ENCODE results near the gene UNC45B. TPM values are rescaled to one million over a fixed set of nuclear protein-coding genes. Genes with fewer than 3 reads are reported as not detected.

UNC45B gene
- polyA plus RNA-seq, 1 donor from 2014 or later, result not detected

DNA sequence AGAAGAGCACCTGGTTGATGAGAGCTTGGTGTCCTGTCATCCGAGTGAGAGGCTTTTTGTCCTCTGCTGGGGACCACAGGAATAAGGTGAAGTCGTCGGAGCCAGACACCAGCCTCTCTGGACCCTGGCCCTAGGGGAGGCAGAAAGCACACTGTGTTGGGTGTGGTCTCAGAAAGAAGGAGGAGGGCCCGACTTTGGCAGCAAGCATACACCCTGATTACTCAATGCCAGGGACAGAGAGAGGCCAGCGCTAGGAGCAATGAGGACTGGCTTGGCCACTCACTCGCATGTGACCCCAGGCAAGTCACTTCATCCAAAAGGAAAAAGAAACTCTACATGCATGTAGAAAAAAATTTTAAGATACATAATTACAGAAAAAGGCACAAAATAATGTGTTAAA lies 12.3 kb upstream of the UNC45B start:
- Histone ChIP-seq H3K36me3 (ENCODE audit: insufficient read depth, low read length) (no peaks in the 10 kb centered on the region), H3K4me3 (ENCODE audit: low read length) (no peak overlapping the region), H3K9me2 (ENCODE audit: insufficient read depth, low read length) (no peaks in the 10 kb centered on the region), H3K9me3 (ENCODE audit: low read length) (no peaks in the 10 kb centered on the region), H3K27ac (ENCODE audit: low read length) (no peak overlapping the region), H4K20me1 (ENCODE audit: insufficient read depth) (no peaks in the 10 kb centered on the region), H3K4me2 (ENCODE audit: low read length) (no peak overlapping the region), H2AFZ (ENCODE audit: low read depth, low read length) (no peak overlapping the region), H3K9ac (ENCODE audit: low read length) (no peak overlapping the region), H3K27me3 (ENCODE audit: insufficient read depth, low read depth, low read length) (no peaks in the 10 kb centered on the region), H3F3A (ENCODE audit: insufficient read depth, low read length, poor library complexity, severe bottlenecking) (no peaks in the 10 kb centered on the region), H3K79me2 (replicated peaks; ENCODE audit: insufficient read depth, low read length) (no peaks in the 10 kb centered on the region)
- TF ChIP-seq MXI1 (conservative IDR thresholded peaks at IDR 0.05; ENCODE audit: poor library complexity, severe bottlenecking), result no peak
- no peak for TF ChIP-seq CTCF (IDR thresholded peaks at IDR 0.05; ENCODE audit: poor library complexity, severe bottlenecking)
- no peak for TF ChIP-seq EZH2 (IDR thresholded peaks at IDR 0.05; ENCODE audit: borderline replicate concordance, insufficient read depth, low read length, poor library complexity, severe bottlenecking)
- TF ChIP-seq SMC3 (conservative IDR thresholded peaks at IDR 0.05; ENCODE audit: poor library complexity), result no peak
- TF ChIP-seq TAF1 (IDR thresholded peaks at IDR 0.05; ENCODE audit: low read depth), result no peak

DNA sequence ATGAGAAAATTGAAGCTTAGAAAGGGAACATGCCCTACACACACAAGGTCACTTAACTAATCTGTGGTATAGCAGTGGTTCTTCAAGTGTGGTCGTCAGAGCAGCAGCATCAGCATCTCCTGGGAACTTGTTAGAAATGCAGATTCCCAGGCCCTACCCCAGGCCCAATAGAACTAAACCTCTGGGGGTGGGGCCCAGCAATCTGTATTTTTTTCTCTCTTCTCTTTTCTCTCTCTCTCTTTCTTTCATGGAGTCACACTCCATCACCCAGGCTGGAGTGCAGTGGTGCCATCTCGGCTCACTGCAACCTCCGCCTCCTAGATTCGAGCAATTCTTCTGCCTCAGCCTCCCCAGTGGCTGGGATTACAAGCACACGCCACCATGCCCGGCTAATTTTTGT lies 9.4 kb upstream of the UNC45B start:
- Histone ChIP-seq H3K27ac (ENCODE audit: low read length) (no peak overlapping the region), H3K4me3 (ENCODE audit: low read length) (no peak overlapping the region), H3K9me2 (ENCODE audit: insufficient read depth, low read length) (no peaks in the 10 kb centered on the region), H3K27me3 (ENCODE audit: insufficient read depth, low read depth, low read length) (no peaks in the 10 kb centered on the region), H3K4me2 (ENCODE audit: low read length) (no peak overlapping the region), H3F3A (ENCODE audit: insufficient read depth, low read length, poor library complexity, severe bottlenecking) (no peaks in the 10 kb centered on the region), H3K9me3 (ENCODE audit: low read length) (no peaks in the 10 kb centered on the region), H4K20me1 (ENCODE audit: insufficient read depth) (no peaks in the 10 kb centered on the region), H2AFZ (ENCODE audit: low read depth, low read length) (no peak overlapping the region), H3K36me3 (ENCODE audit: insufficient read depth, low read length) (no peaks in the 10 kb centered on the region), H3K9ac (ENCODE audit: low read length) (no peak overlapping the region), H3K79me2 (replicated peaks; ENCODE audit: insufficient read depth, low read length) (peaks cover 10% of the 10 kb centered on the region)
- TF ChIP-seq CTCF (IDR thresholded peaks at IDR 0.05; ENCODE audit: poor library complexity, severe bottlenecking), result no peak

DNA sequence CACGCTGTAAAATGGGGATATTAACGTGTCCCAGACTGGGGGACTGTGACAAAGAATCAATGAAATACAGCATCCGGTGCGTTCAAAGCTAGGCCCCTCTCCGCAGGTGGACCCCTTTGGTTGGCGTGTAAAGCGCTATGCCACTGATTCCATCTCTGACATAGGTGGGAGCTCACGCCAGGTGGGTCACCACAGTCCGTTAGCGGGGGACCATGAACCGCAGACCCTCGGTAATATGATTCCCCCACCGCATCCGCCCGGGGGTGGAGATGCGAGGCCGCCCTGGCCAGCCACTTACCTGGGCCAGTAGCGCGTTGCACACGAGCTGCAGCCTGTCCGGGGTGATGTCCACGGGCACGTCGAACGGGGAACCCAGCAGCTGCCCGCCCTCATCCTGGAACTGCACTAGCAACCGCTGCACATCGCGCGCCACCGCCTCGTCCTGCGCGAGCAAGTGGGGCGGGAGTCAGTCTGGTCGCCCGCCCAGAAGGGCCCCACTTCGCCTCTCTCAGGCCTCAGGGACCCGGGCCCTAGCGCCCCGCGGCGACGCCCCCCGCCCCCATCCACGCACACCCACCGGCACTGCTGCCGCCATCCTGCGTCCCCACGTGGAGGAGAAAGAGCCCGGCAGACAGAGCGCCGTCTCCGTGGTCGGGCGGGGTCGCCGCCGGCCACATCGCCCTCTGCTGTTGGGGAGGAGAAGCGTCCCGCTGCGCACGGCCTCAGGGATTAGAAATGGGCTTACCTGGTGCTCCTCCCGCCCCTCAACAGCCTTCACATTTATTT lies 5.7 kb upstream of the UNC45B start, which contains the start of gene NLE1:
Gene NLE1, minus strand, starts transcription at position 623 of the 786 bp plus-strand sequence. Its CDS starts 28 bp downstream, at position 595.
- peak within 1 kb of the TSS; percentile 67 for H3K27ac ChIP-seq (ENCODE audit: low read length)

More for the DNA sequence above, 5.7 kb upstream of the UNC45B start, which contains the start of gene NLE1:
- Histone ChIP-seq H3F3A (ENCODE audit: insufficient read depth, low read length, poor library complexity, severe bottlenecking) (no peaks in the 10 kb centered on the region), H3K27me3 (ENCODE audit: insufficient read depth, low read depth, low read length) (no peaks in the 10 kb centered on the region), H3K4me2 (ENCODE audit: low read length) (peak within 1 kb of the TSS; percentile 48), H3K9me2 (ENCODE audit: insufficient read depth, low read length) (no peaks in the 10 kb centered on the region), H4K20me1 (ENCODE audit: insufficient read depth) (no peaks in the 10 kb centered on the region), H3K4me3 (ENCODE audit: low read length) (peak within 1 kb of the TSS; percentile 81), H3K79me2 (replicated peaks; ENCODE audit: insufficient read depth, low read length) (peaks cover 10% of the 10 kb centered on the region), H3K9ac (ENCODE audit: low read length) (peak within 1 kb of the TSS; percentile 86), H3K36me3 (ENCODE audit: insufficient read depth, low read length) (no peaks in the 10 kb centered on the region), H3K9me3 (ENCODE audit: low read length) (no peaks in the 10 kb centered on the region), H2AFZ (ENCODE audit: low read depth, low read length) (peak within 1 kb of the TSS; percentile 98)
- TF ChIP-seq SMC3 (conservative IDR thresholded peaks at IDR 0.05; ENCODE audit: poor library complexity) (peak; percentile 72), POLR2AphosphoS5 (IDR thresholded peaks at IDR 0.05) (peak; percentile 84), CTCF (IDR thresholded peaks at IDR 0.05; ENCODE audit: poor library complexity, severe bottlenecking) (peak; percentile 97), RAD21 (conservative IDR thresholded peaks at IDR 0.05) (peak; percentile 57), REST (IDR thresholded peaks at IDR 0.05; ENCODE audit: borderline replicate concordance) (peak; percentile 67), TAF1 (IDR thresholded peaks at IDR 0.05; ENCODE audit: low read depth) (peak; percentile 83), EP300 (conservative IDR thresholded peaks at IDR 0.05; ENCODE audit: poor library complexity, severe bottlenecking) (peak; percentile 37), EZH2 (IDR thresholded peaks at IDR 0.05; ENCODE audit: borderline replicate concordance, insufficient read depth, low read length, poor library complexity, severe bottlenecking) (no peak), MXI1 (conservative IDR thresholded peaks at IDR 0.05; ENCODE audit: poor library complexity, severe bottlenecking) (peak; percentile 98)
